ENCODE results near the gene TAGAP. TPM values are rescaled to one million over a fixed set of nuclear protein-coding genes. Genes with fewer than 3 reads are reported as not detected.

Gene TAGAP
- total RNA-seq, 1 experiment from 2014 or later = 0.13 TPM

GRCh38 chr6:159077123-159077522, 32.3 kb upstream of the TAGAP start:
- Histone ChIP-seq H3K4me1 (ENCODE audit: control insufficient read depth, insufficient read depth, low read length) (no peaks in the 10 kb centered on the region), H3K36me3 (ENCODE audit: control insufficient read depth, insufficient read depth, low read length) (no peaks in the 10 kb centered on the region), H3K4me3 (ENCODE audit: low read depth in 2 of 2, low read length in 2 of 2) (no peak overlapping the region), H3K27me3 (ENCODE audit: control insufficient read depth, insufficient read depth, low read length) (peaks cover 29% of the 10 kb centered on the region), H3K27ac (ENCODE audit: low read length) (no peak overlapping the region), H3K9me3 (ENCODE audit: control insufficient read depth, insufficient read depth, low read depth, low read length) (no peaks in the 10 kb centered on the region)
- in situ Hi-C loops (cut with HindIII; ENCODE audit: low pct_unique_long_range_greater_than_20kb, low sequenced_read_pairs) = no loop called here
- no peak for ATAC-seq
- DNase-seq (ENCODE audit: low read depth, low spot score) = no peak
- POLR2A ChIA-PET = no interaction called here
- CTCF ChIA-PET = no interaction called here
- no TSS peak for BruUV-seq (replicated peaks)
- intact Hi-C loops (cut with micrococcal nuclease; ENCODE audit: unreplicated experiment) = no loop called here
- no peak for TF ChIP-seq REST (IDR thresholded peaks at IDR 0.05; ENCODE audit: insufficient read depth in 1 of 2, low read depth in 2 of 2, low read length in 1 of 2)
- no peak for TF ChIP-seq TCF7L2 (IDR thresholded peaks at IDR 0.05; ENCODE audit: low read depth, low read length)
- TF ChIP-seq POLR2AphosphoS5 (IDR thresholded peaks at IDR 0.05; ENCODE audit: low read depth, low read length) = no peak
- TF ChIP-seq, protein P1, sequence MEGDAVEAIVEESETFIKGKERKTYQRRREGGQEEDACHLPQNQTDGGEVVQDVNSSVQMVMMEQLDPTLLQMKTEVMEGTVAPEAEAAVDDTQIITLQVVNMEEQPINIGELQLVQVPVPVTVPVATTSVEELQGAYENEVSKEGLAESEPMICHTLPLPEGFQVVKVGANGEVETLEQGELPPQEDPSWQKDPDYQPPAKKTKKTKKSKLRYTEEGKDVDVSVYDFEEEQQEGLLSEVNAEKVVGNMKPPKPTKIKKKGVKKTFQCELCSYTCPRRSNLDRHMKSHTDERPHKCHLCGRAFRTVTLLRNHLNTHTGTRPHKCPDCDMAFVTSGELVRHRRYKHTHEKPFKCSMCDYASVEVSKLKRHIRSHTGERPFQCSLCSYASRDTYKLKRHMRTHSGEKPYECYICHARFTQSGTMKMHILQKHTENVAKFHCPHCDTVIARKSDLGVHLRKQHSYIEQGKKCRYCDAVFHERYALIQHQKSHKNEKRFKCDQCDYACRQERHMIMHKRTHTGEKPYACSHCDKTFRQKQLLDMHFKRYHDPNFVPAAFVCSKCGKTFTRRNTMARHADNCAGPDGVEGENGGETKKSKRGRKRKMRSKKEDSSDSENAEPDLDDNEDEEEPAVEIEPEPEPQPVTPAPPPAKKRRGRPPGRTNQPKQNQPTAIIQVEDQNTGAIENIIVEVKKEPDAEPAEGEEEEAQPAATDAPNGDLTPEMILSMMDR (IDR thresholded peaks at IDR 0.05) = no peak
- no peak for TF ChIP-seq SIN3A (IDR thresholded peaks at IDR 0.05; ENCODE audit: borderline replicate concordance, insufficient read depth, low read depth, low read length)

GRCh38 chr6:159075506-159076228, 30.9 kb upstream of the TAGAP start:
- ATAC-seq (no peak), DNase-seq (ENCODE audit: low read depth, low spot score) (no peak)
- no TSS peak for BruUV-seq (replicated peaks)
- Histone ChIP-seq H3K27ac (ENCODE audit: low read length) (no peak overlapping the region), H3K4me1 (ENCODE audit: control insufficient read depth, insufficient read depth, low read length) (no peaks in the 10 kb centered on the region), H3K4me3 (ENCODE audit: low read depth in 2 of 2, low read length in 2 of 2) (no peak overlapping the region), H3K36me3 (ENCODE audit: control insufficient read depth, insufficient read depth, low read length) (no peaks in the 10 kb centered on the region), H3K27me3 (ENCODE audit: control insufficient read depth, insufficient read depth, low read length) (peaks cover 39% of the 10 kb centered on the region), H3K9me3 (ENCODE audit: control insufficient read depth, insufficient read depth, low read depth, low read length) (no peaks in the 10 kb centered on the region)
- TF ChIP-seq REST (IDR thresholded peaks at IDR 0.05; ENCODE audit: insufficient read depth in 1 of 2, low read depth in 2 of 2, low read length in 1 of 2) (no peak), SIN3A (IDR thresholded peaks at IDR 0.05; ENCODE audit: borderline replicate concordance, insufficient read depth, low read depth, low read length) (no peak), TCF7L2 (IDR thresholded peaks at IDR 0.05; ENCODE audit: low read depth, low read length) (no peak), POLR2AphosphoS5 (IDR thresholded peaks at IDR 0.05; ENCODE audit: low read depth, low read length) (no peak)
- TF ChIP-seq, protein P1 (IDR thresholded peaks at IDR 0.05) = no peak
- ChIA-PET CTCF (no interaction called here), POLR2A (no interaction called here)
- intact Hi-C loops (cut with micrococcal nuclease; ENCODE audit: unreplicated experiment) (no loop called here), in situ Hi-C loops (cut with HindIII; ENCODE audit: low pct_unique_long_range_greater_than_20kb, low sequenced_read_pairs) (no loop called here)
